Measurements from ENCODE around the gene PSME3IP1. TPM values are rescaled to one million over a fixed set of nuclear protein-coding genes. Genes with fewer than 3 reads are reported as not detected.

The PSME3IP1 gene
- total and polyA plus RNA-seq, 2 donors, result 81.8 to 93.1 TPM

DNA sequence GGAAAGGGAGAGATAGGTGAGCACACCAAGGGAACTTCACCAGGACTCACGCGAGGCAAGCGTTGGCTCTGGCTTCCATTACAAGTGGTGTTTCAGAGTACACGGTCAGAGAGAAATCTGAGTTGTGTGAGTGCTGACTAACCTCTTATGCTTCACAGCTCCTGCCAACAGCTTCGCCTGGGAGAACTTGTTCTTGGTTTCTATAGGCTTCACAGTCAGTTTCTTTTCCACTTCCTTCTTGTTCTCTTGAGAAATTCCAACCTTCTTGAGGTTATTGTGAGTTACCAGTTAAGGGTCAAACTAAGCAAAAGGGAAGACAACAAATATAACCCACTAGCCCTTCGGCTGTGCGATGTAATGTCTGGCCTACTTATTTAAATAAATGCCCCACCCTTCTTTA, 18.9 kb downstream of the PSME3IP1 start:
- Histone ChIP-seq H3K27me3 (ENCODE audit: control insufficient read depth in 2 of 2, insufficient read depth in 1 of 2, low read length in 1 of 2) (no peaks in the 10 kb centered on the region), H3K4me1 (ENCODE audit: control insufficient read depth in 2 of 2, insufficient read depth in 2 of 2, low read length in 2 of 2) (no peaks in the 10 kb centered on the region), H3K36me3 (ENCODE audit: control insufficient read depth in 2 of 2, insufficient read depth in 2 of 2, low read length in 1 of 2) (peaks cover 59 to 74% of the 10 kb centered on the region in 2 donors), H3K27ac (ENCODE audit: low read depth in 1 of 2, low read length in 1 of 2) (peak overlapping the region in 1 of 2 donors; percentile 46), H3K4me3 (ENCODE audit: low read length in 2 of 2) (no peak overlapping the region), H3K9me3 (ENCODE audit: control insufficient read depth in 2 of 2, insufficient read depth in 1 of 2, low read length in 1 of 2) (no peaks in the 10 kb centered on the region)
- DNase-seq (ENCODE audit: low read depth in 6 of 9, low spot score in 9 of 9), result peak in 1 of 9 donors; percentile 20
- 91% methylated on average over 7 of the region's 7 CpGs for WGBS

DNA sequence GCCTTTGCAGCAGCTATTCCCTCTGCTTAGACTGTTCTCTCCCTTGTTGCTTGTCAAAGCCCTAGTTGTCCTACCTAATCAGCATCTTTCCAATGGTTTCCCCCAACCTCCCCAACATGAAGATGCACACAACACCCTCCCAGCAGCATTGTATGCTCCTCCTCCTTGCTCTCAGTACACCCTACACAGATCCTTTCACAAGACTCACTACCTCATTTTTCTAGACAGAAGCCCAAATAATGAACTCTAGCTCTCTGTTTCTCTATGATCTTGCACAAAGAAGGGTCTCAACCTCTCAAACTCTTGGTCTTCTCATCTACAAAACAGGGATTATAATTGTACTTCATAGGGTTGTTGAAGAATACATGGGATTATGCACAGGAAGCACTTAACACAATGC, 19.4 kb downstream of the PSME3IP1 start:
- Histone ChIP-seq H3K9me3 (ENCODE audit: control insufficient read depth in 2 of 2, insufficient read depth in 1 of 2, low read length in 1 of 2) (no peaks in the 10 kb centered on the region), H3K27ac (ENCODE audit: low read depth in 1 of 2, low read length in 1 of 2) (peak overlapping the region in 1 of 2 donors; percentile 46), H3K4me1 (ENCODE audit: control insufficient read depth in 2 of 2, insufficient read depth in 2 of 2, low read length in 2 of 2) (no peaks in the 10 kb centered on the region), H3K4me3 (ENCODE audit: low read length in 2 of 2) (no peak overlapping the region), H3K27me3 (ENCODE audit: control insufficient read depth in 2 of 2, insufficient read depth in 1 of 2, low read length in 1 of 2) (no peaks in the 10 kb centered on the region), H3K36me3 (ENCODE audit: control insufficient read depth in 2 of 2, insufficient read depth in 2 of 2, low read length in 1 of 2) (peaks cover 54 to 73% of the 10 kb centered on the region in 2 donors)
- DNase-seq (ENCODE audit: low read depth in 6 of 9, low spot score in 9 of 9), result no peak

DNA sequence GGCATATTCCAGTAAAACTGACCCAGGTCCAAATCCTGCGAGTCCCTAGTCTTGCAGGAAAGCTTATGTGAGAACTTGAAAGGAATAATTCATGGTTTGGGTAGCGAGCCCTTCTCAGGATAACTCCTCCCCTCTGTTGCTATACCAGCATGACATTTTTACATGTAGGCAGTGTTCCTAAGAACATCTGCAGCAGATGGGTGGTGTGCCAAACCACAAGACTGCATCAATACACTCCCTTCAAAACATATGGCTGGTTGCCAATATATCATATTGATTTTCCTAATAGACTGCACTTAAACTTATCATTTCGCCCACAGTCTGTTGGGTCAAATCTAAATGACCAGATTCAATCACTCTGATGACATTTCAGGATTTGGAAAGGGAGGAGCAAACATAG, 19.9 kb downstream of the PSME3IP1 start:
- H3K4me3 ChIP-seq (ENCODE audit: low read length in 2 of 2), result no peak overlapping the region
- H3K27ac ChIP-seq (ENCODE audit: low read depth in 1 of 2, low read length in 1 of 2), result no peak overlapping the region
- H3K9me3 ChIP-seq (ENCODE audit: control insufficient read depth in 2 of 2, insufficient read depth in 1 of 2, low read length in 1 of 2), result no peaks in the 10 kb centered on the region
- peaks cover 49 to 73% of the 10 kb centered on the region in 2 donors for H3K36me3 ChIP-seq (ENCODE audit: control insufficient read depth in 2 of 2, insufficient read depth in 2 of 2, low read length in 1 of 2)
- DNase-seq (ENCODE audit: low read depth in 6 of 9, low spot score in 9 of 9), result no peak
- no peaks in the 10 kb centered on the region for H3K4me1 ChIP-seq (ENCODE audit: control insufficient read depth in 2 of 2, insufficient read depth in 2 of 2, low read length in 2 of 2)
- H3K27me3 ChIP-seq (ENCODE audit: control insufficient read depth in 2 of 2, insufficient read depth in 1 of 2, low read length in 1 of 2), result no peaks in the 10 kb centered on the region
- 90% methylated on average over 3 of the region's 3 CpGs for WGBS

DNA sequence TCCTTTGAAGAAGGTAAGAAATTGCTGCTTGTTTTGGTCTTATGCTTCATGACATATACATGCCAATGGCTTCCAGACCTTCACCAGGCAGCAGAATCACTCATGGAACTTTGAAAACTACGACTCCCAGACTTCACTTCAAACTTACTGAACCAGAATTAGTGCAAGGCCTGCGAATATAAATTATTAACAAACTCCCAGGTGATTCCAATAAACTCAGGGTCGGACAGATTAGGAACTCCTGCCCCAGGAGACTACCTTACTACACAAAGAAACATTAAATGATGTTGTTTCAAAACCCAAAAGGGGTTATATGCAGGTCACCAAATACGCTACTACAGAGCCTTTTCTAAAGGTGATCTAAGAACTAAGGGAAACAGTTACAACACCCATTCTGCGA, 20.4 kb downstream of the PSME3IP1 start:
- Histone ChIP-seq H3K27ac (ENCODE audit: low read depth in 1 of 2, low read length in 1 of 2) (no peak overlapping the region), H3K36me3 (ENCODE audit: control insufficient read depth in 2 of 2, insufficient read depth in 2 of 2, low read length in 1 of 2) (peaks cover 46 to 71% of the 10 kb centered on the region in 2 donors), H3K4me3 (ENCODE audit: low read length in 2 of 2) (no peak overlapping the region), H3K4me1 (ENCODE audit: control insufficient read depth in 2 of 2, insufficient read depth in 2 of 2, low read length in 2 of 2) (no peaks in the 10 kb centered on the region), H3K9me3 (ENCODE audit: control insufficient read depth in 2 of 2, insufficient read depth in 1 of 2, low read length in 1 of 2) (no peaks in the 10 kb centered on the region), H3K27me3 (ENCODE audit: control insufficient read depth in 2 of 2, insufficient read depth in 1 of 2, low read length in 1 of 2) (no peaks in the 10 kb centered on the region)
- WGBS, result 98% methylated on average over 5 of the region's 5 CpGs
- DNase-seq (ENCODE audit: low read depth in 6 of 9, low spot score in 9 of 9), result no peak

DNA sequence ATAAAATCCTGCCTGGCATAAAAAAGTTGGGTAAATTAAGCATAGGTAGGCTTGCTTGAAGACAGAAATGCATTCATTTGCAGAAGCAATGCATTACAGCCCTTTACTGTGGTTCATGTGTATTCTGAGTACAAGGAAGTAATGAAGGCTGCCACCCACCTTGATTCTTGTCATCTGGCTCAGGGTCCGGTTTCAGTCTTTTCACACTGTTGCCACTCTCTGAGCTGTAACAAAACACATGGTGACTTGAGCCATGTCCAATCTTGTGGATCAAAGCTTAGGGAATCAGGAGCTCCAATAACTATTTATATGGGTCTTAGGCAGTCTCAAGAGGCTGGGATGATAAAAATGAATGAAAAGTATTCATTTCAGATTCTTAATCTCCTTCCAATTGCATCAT, 22.0 kb downstream of the PSME3IP1 start:
- Histone ChIP-seq H3K27me3 (ENCODE audit: control insufficient read depth in 2 of 2, insufficient read depth in 1 of 2, low read length in 1 of 2) (no peaks in the 10 kb centered on the region), H3K27ac (ENCODE audit: low read depth in 1 of 2, low read length in 1 of 2) (no peak overlapping the region), H3K9me3 (ENCODE audit: control insufficient read depth in 2 of 2, insufficient read depth in 1 of 2, low read length in 1 of 2) (no peaks in the 10 kb centered on the region), H3K36me3 (ENCODE audit: control insufficient read depth in 2 of 2, insufficient read depth in 2 of 2, low read length in 1 of 2) (peaks cover 42 to 69% of the 10 kb centered on the region in 2 donors), H3K4me3 (ENCODE audit: low read length in 2 of 2) (no peak overlapping the region), H3K4me1 (ENCODE audit: control insufficient read depth in 2 of 2, insufficient read depth in 2 of 2, low read length in 2 of 2) (no peaks in the 10 kb centered on the region)
- 95% methylated on average over 1 of the region's 1 CpG for WGBS
- DNase-seq (ENCODE audit: low read depth in 6 of 9, low spot score in 9 of 9), result no peak

DNA sequence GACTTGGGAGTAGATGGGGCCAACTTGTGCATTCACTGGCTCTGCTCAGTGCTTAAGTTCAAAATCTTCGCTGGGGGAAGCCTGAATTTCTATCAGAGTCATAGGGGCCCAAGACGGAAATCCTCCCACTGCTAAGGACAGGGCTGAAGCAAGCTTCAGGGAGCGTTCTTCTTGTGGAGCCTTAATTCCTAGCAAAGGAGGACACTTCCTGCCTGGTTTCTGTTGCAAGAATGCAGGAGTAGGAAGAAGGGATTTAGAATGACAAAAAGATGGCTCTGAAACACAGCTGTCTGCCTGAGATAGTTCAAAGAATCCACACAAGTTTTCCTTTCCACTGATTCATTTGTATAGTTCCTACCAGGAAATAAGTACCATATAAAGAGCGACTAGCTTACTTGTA, 26.4 kb downstream of the PSME3IP1 start:
- 99% methylated on average over 4 of the region's 4 CpGs for WGBS
- Histone ChIP-seq H3K4me3 (ENCODE audit: low read length in 2 of 2) (no peak overlapping the region), H3K27me3 (ENCODE audit: control insufficient read depth in 2 of 2, insufficient read depth in 1 of 2, low read length in 1 of 2) (no peaks in the 10 kb centered on the region), H3K27ac (ENCODE audit: low read depth in 1 of 2, low read length in 1 of 2) (no peak overlapping the region), H3K36me3 (ENCODE audit: control insufficient read depth in 2 of 2, insufficient read depth in 2 of 2, low read length in 1 of 2) (peaks cover 41 to 82% of the 10 kb centered on the region in 2 donors), H3K9me3 (ENCODE audit: control insufficient read depth in 2 of 2, insufficient read depth in 1 of 2, low read length in 1 of 2) (peaks cover 0 to 5% of the 10 kb centered on the region in 2 donors), H3K4me1 (ENCODE audit: control insufficient read depth in 2 of 2, insufficient read depth in 2 of 2, low read length in 2 of 2) (no peaks in the 10 kb centered on the region)
- no peak for DNase-seq (ENCODE audit: low read depth in 6 of 9, low spot score in 9 of 9)

DNA sequence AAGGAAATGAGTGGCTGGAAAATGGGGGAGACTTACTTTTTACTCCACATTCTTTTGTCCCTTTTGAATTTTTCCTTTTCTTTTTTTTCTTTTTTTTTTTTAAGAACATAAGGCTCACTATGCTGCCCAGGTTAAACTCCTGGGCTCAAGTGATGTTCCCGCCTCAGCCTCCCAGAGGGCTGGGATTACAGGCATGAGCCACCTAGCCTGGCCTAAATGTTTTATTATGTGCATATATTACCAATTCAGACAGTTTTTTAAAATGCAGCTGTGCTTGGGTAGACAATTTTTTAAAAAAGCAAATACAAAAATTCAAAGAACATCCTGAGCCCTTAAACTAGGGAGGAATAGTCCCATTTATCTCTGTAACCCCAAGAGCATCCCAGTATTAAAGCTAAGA, 28.3 kb downstream of the PSME3IP1 start:
- Histone ChIP-seq H3K27ac (ENCODE audit: low read depth in 1 of 2, low read length in 1 of 2) (no peak overlapping the region), H3K27me3 (ENCODE audit: control insufficient read depth in 2 of 2, insufficient read depth in 1 of 2, low read length in 1 of 2) (no peaks in the 10 kb centered on the region), H3K4me1 (ENCODE audit: control insufficient read depth in 2 of 2, insufficient read depth in 2 of 2, low read length in 2 of 2) (peaks cover 0 to 1% of the 10 kb centered on the region in 2 donors), H3K9me3 (ENCODE audit: control insufficient read depth in 2 of 2, insufficient read depth in 1 of 2, low read length in 1 of 2) (peaks cover 0 to 5% of the 10 kb centered on the region in 2 donors), H3K36me3 (ENCODE audit: control insufficient read depth in 2 of 2, insufficient read depth in 2 of 2, low read length in 1 of 2) (peaks cover 50 to 84% of the 10 kb centered on the region in 2 donors), H3K4me3 (ENCODE audit: low read length in 2 of 2) (no peak overlapping the region)
- DNase-seq (ENCODE audit: low read depth in 6 of 9, low spot score in 9 of 9), result no peak
- 100% methylated on average over 1 of the region's 1 CpG for WGBS

DNA sequence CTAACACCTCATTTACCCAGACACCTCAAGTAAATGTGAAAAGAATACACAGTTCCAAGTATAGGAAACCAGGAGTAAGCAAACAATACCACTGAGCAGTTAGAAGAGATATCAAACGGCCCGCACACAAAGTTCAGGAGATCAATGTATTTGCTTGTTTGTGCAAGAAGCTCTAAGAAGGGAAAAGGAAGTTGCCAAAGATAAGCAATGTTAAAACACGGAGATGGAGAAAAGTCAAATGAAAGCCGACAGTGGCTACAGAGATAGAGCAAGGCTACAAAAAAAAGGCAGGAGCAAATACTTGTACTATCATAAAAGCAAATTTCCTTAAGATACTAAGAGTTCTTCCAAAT, 29.5 kb downstream of the PSME3IP1 start:
- Histone ChIP-seq H3K36me3 (ENCODE audit: control insufficient read depth in 2 of 2, insufficient read depth in 2 of 2, low read length in 1 of 2) (peaks cover 55 to 85% of the 10 kb centered on the region in 2 donors), H3K27ac (ENCODE audit: low read depth in 1 of 2, low read length in 1 of 2) (no peak overlapping the region), H3K4me3 (ENCODE audit: low read length in 2 of 2) (no peak overlapping the region), H3K9me3 (ENCODE audit: control insufficient read depth in 2 of 2, insufficient read depth in 1 of 2, low read length in 1 of 2) (peaks cover 0 to 5% of the 10 kb centered on the region in 2 donors), H3K4me1 (ENCODE audit: control insufficient read depth in 2 of 2, insufficient read depth in 2 of 2, low read length in 2 of 2) (peaks cover 0 to 3% of the 10 kb centered on the region in 2 donors), H3K27me3 (ENCODE audit: control insufficient read depth in 2 of 2, insufficient read depth in 1 of 2, low read length in 1 of 2) (no peaks in the 10 kb centered on the region)
- DNase-seq (ENCODE audit: low read depth in 6 of 9, low spot score in 9 of 9), result no peak
- 85% methylated on average over 4 of the region's 4 CpGs for WGBS

DNA sequence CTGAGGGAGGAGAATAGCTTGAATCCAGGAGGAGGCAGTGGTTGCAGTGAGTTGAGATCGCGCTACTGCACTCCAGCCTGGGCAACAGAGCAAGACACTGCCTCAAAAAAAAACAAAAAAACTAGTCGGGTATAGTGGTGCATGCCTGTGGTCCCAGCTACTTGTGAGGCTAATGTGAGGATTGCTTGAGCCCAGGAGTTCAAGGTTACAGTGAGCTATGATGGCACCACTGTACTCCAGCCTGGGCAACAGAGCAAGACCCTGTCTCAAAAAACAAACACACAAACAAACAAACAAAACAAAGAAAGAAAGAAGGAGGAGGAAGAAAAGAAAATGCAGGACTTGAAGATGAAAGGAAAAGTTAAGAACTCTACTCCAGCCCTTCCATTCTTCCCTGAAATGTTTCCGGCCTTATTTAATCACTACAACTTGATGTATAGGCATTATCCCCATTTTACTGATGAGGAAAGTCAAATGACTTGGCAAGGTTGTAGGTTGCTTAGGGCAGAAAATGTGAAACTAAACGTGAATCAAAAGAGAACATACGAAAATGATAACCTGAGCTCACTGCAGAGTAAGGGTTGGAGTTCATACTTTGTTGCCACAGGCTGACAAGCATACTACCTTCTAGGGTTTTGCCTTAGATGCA, 30.0 kb downstream of the PSME3IP1 start:
- H3K4me1 ChIP-seq (ENCODE audit: control insufficient read depth in 2 of 2, insufficient read depth in 2 of 2, low read length in 2 of 2), result peaks cover 0 to 3% of the 10 kb centered on the region in 2 donors
- DNase-seq (ENCODE audit: low read depth in 6 of 9, low spot score in 9 of 9), result no peak
- peaks cover 0 to 5% of the 10 kb centered on the region in 2 donors for H3K9me3 ChIP-seq (ENCODE audit: control insufficient read depth in 2 of 2, insufficient read depth in 1 of 2, low read length in 1 of 2)
- no peaks in the 10 kb centered on the region for H3K27me3 ChIP-seq (ENCODE audit: control insufficient read depth in 2 of 2, insufficient read depth in 1 of 2, low read length in 1 of 2)
- 93% methylated on average over 6 of the region's 6 CpGs for WGBS
- no peak overlapping the region for H3K4me3 ChIP-seq (ENCODE audit: low read length in 2 of 2)
- H3K36me3 ChIP-seq (ENCODE audit: control insufficient read depth in 2 of 2, insufficient read depth in 2 of 2, low read length in 1 of 2), result peaks cover 55 to 83% of the 10 kb centered on the region in 2 donors
- no peak overlapping the region for H3K27ac ChIP-seq (ENCODE audit: low read depth in 1 of 2, low read length in 1 of 2)

All from thymus (tissue), 11 donors.